GM12872 (cell line): ENCODE data around the gene TREM2.
A peak's percentile ranks its signal among the peaks of the same experiment; 100 is the strongest.

Experiments used
- TF ChIP-seq, protein P1 (sequence below): IDR thresholded peaks from 3 replicates; pipeline ENCODE4 v1.5.1; 2011; ENCODE audit warnings: low read depth, mild to moderate bottlenecking, low read length, moderate library complexity; ENCODE audit not compliant: insufficient read depth

TREM2 gene

DNA sequence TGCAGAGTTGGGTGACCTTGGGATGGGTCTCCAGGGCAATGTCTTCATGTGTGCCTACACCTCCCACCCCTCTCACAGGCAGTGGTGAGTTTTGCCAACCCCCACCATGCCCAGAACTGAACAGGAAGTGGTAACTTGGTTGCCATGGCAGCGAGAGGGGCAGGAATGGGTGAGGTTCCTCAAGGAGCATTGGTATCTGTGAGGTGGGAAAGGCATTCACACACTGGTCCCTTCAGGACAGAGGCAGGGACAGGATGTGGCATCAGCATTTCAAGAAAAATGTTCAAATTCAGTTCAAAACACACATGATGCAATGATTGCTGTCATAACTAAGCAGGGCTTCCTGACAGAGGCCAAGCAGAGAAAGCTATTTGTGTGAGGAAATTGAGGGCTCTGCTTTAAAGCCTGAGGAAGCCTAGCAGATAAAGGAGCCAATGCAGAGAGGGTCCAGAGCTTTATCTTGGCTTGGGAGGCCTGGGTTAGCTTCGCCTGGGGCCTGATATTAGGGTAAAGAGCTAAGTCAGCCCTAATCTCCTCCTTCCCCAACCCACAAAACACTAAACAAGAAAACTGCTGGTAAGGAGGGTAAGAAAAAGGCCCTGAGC, 37.5 kb upstream of the TREM2 start:
- TF ChIP-seq, protein P1, sequence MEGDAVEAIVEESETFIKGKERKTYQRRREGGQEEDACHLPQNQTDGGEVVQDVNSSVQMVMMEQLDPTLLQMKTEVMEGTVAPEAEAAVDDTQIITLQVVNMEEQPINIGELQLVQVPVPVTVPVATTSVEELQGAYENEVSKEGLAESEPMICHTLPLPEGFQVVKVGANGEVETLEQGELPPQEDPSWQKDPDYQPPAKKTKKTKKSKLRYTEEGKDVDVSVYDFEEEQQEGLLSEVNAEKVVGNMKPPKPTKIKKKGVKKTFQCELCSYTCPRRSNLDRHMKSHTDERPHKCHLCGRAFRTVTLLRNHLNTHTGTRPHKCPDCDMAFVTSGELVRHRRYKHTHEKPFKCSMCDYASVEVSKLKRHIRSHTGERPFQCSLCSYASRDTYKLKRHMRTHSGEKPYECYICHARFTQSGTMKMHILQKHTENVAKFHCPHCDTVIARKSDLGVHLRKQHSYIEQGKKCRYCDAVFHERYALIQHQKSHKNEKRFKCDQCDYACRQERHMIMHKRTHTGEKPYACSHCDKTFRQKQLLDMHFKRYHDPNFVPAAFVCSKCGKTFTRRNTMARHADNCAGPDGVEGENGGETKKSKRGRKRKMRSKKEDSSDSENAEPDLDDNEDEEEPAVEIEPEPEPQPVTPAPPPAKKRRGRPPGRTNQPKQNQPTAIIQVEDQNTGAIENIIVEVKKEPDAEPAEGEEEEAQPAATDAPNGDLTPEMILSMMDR, result no peak

DNA sequence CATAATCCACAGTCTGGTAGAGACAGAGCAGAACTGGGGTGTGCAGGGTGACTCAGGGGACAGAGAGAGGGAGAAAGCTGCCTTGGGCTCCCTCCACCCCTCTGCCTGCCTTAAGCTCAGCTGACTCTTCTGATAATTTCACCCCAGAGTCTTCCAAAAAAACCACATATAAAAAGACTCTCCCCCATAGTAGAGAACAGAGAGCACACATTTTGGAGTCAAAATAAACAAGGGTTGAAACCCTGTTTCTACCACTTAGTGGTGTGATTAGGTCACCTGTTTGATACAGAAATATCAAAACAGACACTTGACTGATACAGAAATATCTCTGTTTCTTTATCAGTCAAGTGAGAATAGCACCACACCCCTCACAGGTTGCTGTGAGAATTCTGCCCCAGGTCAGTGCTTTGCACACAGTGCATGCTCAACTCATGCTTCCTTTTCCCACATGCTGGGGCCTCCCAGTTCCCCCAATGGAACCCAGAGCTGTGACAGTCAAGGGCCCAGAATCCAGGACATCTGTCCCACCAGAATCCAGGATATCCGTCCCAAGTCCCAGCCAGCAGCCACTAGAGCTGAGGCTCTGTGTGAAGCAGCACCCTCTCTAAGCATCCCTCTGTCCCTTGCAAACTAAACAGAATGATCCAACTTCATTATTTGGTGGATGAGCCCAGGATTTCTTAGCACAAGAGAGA, 36.8 kb upstream of the TREM2 start:
- TF ChIP-seq, protein P1, result no peak

DNA sequence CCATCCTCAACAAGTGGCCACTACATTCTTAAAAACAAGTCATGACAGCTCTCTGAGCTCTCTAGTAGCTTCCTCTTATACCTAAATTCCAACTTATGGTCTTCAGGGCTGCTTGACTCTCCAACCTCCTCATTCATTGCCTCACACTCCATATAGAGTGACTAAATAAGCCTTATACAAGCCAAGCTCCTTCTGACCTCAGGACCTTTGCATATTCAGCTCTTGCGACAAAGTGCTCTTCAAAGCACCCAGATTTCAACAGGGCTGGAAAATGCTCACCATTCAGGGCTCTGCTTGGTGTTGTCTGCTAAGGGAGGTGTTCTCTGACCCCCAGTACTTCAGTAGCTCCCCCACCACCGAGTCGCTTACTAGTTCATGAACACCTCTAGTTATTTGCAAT, 34.3 kb upstream of the TREM2 start:
- TF ChIP-seq, protein P1, result no peak

DNA sequence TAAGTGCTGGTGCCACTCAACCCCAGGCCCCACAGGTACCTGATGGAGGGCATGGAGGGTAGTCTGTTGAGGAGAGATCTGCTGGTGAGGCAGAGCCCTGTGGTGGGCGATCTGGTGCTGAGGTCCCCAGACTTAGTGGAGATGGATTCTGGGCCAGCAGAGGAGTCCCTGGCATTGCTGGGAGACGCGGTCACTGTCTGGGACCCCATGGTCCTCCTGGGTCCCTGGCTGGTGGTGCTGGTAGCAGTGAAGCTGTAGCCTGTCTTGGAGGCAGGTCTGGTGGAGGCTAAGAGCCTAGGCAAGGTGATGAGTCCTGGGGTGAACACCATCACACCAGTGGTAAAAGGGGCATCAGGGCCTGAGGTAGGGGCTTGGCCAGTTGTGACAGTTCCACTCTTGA, 31.5 kb upstream of the TREM2 start:
- TF ChIP-seq, protein P1, result no peak

DNA sequence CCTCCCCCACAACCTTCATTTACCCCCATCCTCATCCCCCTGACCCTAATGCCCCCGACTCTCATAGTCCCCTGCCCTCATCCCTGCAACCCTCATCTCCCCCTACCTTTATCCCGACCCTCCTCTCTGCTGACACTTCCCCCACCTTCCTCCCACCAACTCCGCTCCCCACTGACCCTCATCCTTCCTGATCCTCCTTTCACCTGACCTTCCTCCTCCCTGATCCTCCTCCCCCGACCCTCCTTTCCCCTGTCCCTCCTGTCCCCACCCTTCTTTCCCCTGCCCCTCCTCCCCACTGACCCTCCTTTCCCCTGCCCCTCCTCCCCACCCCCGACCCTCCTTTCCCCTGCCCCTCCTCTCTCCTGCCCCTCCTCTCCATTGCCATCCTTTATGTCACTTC, 31.0 kb upstream of the TREM2 start:
- TF ChIP-seq, protein P1, result no peak

DNA sequence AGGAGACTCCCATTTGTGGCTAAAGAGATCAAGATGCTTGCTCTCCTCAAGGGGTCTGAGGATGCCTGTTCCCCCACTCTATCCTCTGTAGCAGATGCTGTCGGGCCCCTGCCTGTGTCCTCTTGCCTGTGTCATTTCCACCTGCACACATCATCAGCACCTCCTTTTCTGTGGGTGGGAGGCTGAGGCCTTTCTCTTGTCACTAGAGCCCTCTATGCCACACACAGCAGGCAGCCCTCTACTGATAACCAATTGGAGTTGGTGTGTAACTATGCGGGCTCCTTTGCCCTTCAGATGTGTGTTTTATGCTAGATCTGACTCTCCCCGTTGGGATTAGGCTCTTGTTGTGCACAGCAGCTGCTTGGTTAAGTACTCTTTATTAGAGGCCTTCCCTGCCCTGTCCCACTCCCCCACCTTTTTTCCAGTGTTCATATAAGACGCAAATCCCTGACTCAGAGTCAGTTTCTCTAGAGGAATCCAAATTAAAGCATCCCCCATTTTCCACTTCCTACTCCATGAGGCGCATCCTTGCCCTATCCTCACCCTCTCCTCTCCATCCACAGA, 30.3 kb upstream of the TREM2 start:
- TF ChIP-seq, protein P1, result no peak

DNA sequence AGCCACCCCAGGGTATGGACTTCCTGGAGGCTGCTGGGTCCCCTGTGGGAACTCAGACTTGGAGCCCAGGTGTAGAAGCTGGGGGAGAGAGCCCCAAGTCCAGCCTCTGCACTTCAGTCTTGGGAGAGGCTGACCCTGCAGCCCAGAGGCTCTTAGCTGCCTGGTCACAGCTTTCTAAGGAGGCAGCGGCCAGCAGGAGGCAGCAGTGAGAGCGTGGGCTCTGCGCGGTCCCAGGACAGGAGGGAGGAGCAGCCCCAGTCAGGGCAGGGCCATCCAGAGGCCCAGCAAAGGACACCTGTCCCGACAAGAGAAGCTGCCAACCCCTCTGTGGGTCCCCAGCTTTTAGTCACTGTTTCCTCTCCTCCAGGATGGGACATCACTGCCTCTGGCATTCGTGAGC, 28.7 kb upstream of the TREM2 start:
- TF ChIP-seq, protein P1, result peak; percentile 49; the same call in 2 of the 3 replicates
